A549 (cell line): Measurements from ENCODE around the gene OCIAD1.

Source experiments
- MYC ChIP-seq: IDR thresholded peaks from 2 replicates; pipeline ENCODE4 v1.6.1; 2012; ENCODE audit warnings: mild to moderate bottlenecking, inconsistent platforms, low read length, improper control_type of control experiment, borderline replicate concordance
- NR3C1 ChIP-seq: fragments of >200 bp; sonication (Bioruptor Twin); formaldehyde crosslinking; IDR thresholded peaks from 3 replicates; pipeline ENCODE4 v1.6.1; 2017
- RAD21 ChIP-seq, 2 experiments: fragments of >200 bp in 1 of 2; sonication (Bioruptor Twin) in 1 of 2; formaldehyde crosslinking in 1 of 2; IDR thresholded peaks in 1 of 2; conservative IDR thresholded peaks in 1 of 2; 2 replicates in 1 of 2; 3 replicates in 1 of 2; pipeline ENCODE4 v1.6.1; 2012 to 2018; ENCODE audit warnings: inconsistent platforms in 1 of 2
- TF ChIP-seq, protein P1 (sequence below): fragments of >200 bp; sonication (Bioruptor Twin); formaldehyde crosslinking; IDR thresholded peaks from 3 replicates; pipeline ENCODE4 v1.5.1; 2016
- TF ChIP-seq, protein P2 (sequence below): fragments of 200-600 bp; sonication (generic); IDR thresholded peaks from 2 replicates; pipeline ENCODE4 v1.6.1; 2016; ENCODE audit warnings: antibody characterized with exemption, mild to moderate bottlenecking, moderate library complexity

DNA sequence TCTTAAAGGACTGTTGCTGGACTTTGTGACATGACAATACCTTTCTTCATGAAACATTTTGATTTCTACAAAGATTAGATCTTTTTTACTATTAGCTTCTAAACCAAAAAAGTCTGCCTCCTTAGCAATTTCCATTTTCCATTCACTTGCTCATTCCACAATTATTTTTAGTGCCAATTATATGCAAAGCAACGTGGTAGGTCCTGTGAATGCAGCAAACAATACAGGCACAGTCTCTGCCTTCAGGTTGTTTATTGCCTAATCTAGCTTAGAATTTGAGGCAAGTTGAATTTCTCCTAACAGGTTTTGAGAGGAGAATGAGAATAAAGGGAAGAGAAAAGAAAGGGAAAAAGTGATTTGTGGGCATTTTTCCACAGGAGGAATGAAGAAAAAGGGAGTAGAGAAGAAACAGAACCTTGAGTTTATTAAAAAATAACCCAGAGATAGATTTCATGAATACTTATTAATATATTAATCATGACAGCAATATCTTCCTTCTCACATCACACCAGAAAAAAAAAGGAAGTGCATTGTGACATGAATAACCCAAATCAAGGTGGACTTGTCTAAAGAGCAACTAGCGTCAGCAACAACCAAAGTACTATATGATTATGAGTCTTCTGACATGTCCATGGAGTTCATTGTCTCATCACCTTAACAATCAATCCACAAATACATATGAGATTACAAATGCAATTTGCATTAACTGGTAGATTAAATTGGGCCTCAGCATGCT is 34.5 kb upstream of the OCIAD1 start:
- TF ChIP-seq, protein P1, sequence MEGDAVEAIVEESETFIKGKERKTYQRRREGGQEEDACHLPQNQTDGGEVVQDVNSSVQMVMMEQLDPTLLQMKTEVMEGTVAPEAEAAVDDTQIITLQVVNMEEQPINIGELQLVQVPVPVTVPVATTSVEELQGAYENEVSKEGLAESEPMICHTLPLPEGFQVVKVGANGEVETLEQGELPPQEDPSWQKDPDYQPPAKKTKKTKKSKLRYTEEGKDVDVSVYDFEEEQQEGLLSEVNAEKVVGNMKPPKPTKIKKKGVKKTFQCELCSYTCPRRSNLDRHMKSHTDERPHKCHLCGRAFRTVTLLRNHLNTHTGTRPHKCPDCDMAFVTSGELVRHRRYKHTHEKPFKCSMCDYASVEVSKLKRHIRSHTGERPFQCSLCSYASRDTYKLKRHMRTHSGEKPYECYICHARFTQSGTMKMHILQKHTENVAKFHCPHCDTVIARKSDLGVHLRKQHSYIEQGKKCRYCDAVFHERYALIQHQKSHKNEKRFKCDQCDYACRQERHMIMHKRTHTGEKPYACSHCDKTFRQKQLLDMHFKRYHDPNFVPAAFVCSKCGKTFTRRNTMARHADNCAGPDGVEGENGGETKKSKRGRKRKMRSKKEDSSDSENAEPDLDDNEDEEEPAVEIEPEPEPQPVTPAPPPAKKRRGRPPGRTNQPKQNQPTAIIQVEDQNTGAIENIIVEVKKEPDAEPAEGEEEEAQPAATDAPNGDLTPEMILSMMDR: no peak
- TF ChIP-seq, protein P2, sequence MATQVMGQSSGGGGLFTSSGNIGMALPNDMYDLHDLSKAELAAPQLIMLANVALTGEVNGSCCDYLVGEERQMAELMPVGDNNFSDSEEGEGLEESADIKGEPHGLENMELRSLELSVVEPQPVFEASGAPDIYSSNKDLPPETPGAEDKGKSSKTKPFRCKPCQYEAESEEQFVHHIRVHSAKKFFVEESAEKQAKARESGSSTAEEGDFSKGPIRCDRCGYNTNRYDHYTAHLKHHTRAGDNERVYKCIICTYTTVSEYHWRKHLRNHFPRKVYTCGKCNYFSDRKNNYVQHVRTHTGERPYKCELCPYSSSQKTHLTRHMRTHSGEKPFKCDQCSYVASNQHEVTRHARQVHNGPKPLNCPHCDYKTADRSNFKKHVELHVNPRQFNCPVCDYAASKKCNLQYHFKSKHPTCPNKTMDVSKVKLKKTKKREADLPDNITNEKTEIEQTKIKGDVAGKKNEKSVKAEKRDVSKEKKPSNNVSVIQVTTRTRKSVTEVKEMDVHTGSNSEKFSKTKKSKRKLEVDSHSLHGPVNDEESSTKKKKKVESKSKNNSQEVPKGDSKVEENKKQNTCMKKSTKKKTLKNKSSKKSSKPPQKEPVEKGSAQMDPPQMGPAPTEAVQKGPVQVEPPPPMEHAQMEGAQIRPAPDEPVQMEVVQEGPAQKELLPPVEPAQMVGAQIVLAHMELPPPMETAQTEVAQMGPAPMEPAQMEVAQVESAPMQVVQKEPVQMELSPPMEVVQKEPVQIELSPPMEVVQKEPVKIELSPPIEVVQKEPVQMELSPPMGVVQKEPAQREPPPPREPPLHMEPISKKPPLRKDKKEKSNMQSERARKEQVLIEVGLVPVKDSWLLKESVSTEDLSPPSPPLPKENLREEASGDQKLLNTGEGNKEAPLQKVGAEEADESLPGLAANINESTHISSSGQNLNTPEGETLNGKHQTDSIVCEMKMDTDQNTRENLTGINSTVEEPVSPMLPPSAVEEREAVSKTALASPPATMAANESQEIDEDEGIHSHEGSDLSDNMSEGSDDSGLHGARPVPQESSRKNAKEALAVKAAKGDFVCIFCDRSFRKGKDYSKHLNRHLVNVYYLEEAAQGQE: no peak
- TF ChIP-seq NR3C1 (no peak), RAD21 (conservative IDR thresholded peaks at IDR 0.05 in 1 of 2, IDR thresholded peaks at IDR 0.05 in 1 of 2) (no peak), MYC (no peak)
